PC-9 (cell line): Measurements from ENCODE around the gene TTC7B. TPM values are rescaled to one million over a fixed set of nuclear protein-coding genes. Genes with fewer than 3 reads are reported as not detected.

Experiments used
- BruUV-seq: library from RNA; stranded (reverse); fragments of 400-500 nt; replicated peaks from 2 replicates; lab custom pipeline; 2021; lab: Mats Ljungman, UMichigan
- CTCF ChIA-PET: fragments of 300-600 bp; sonication (Branson Sonifier 250); formaldehyde crosslinking; loops from one replicate; lab custom pipeline; 2022; ENCODE audit warnings: antibody characterized with exemption; lab: Charles Lee
- POLR2A ChIA-PET: fragments of 300-600 bp; sonication (Branson Sonifier 250); formaldehyde crosslinking; loops from one replicate; lab custom pipeline; 2022; ENCODE audit warnings: antibody characterized with exemption; ENCODE audit not compliant: unreplicated experiment; lab: Charles Lee
- DNase-seq, 2 experiments: peaks; one replicate each; pipeline versions ENCODE4 v3.0.0 to v3.0.0-alpha.2; 2015 to 2022; ENCODE audit warnings: mixed read lengths in 1 of 2
- H2AFZ ChIP-seq: fragments of 200-600 bp; sonication (generic); 2 replicates; pipeline ENCODE4 v1.8.1; 2017; ENCODE audit warnings: antibody characterized with exemption
- H3F3A ChIP-seq: fragments of 200-600 bp; sonication (generic); 2 replicates; pipeline ENCODE4 v1.8.1; 2017; ENCODE audit warnings: antibody characterized with exemption, mild to moderate bottlenecking, low read depth; ENCODE audit not compliant: insufficient read depth
- H3K27ac ChIP-seq: fragments of 200-600 bp; sonication (generic); 2 replicates; pipeline ENCODE4 v1.6.1; 2016; ENCODE audit warnings: mixed run types
- H3K27me3 ChIP-seq: fragments of 200-600 bp; sonication (generic); 2 replicates; pipeline ENCODE4 v1.6.1; 2016; ENCODE audit warnings: low read depth, mixed run types; ENCODE audit not compliant: insufficient read depth
- H3K36me3 ChIP-seq: fragments of 200-600 bp; sonication (generic); 2 replicates; pipeline ENCODE4 v1.6.1; 2016; ENCODE audit warnings: low read depth, mixed run types
- H3K4me1 ChIP-seq: fragments of 200-600 bp; sonication (generic); replicated peaks from 2 replicates; pipeline ENCODE4 v1.6.1; 2016; ENCODE audit warnings: mixed run types; ENCODE audit not compliant: insufficient read depth
- H3K4me2 ChIP-seq: fragments of 200-600 bp; sonication (generic); 2 replicates; pipeline ENCODE4 v1.6.1; 2017; ENCODE audit warnings: mixed run types
- H3K4me3 ChIP-seq: fragments of 200-600 bp; sonication (generic); 2 replicates; pipeline ENCODE4 v1.6.1; 2016; ENCODE audit warnings: mixed run types
- H3K79me2 ChIP-seq: fragments of 200-600 bp; sonication (generic); 2 replicates; pipeline ENCODE4 v1.6.1; 2017; ENCODE audit warnings: low read depth, mixed run types
- H3K9me2 ChIP-seq: fragments of 200-600 bp; sonication (generic); 2 replicates; pipeline ENCODE4 v1.8.1; 2017; ENCODE audit warnings: mild to moderate bottlenecking; ENCODE audit not compliant: insufficient read depth
- H3K9me3 ChIP-seq: fragments of 200-600 bp; sonication (generic); 2 replicates; pipeline ENCODE4 v1.8.1; 2016; ENCODE audit warnings: low read depth; ENCODE audit not compliant: insufficient read depth
- H4K20me1 ChIP-seq: fragments of 200-600 bp; sonication (generic); 2 replicates; pipeline ENCODE4 v1.8.1; 2017; ENCODE audit not compliant: insufficient read depth
- EZH2 ChIP-seq: fragments of 200-600 bp; sonication (generic); IDR thresholded peaks from 2 replicates; pipeline ENCODE4 v1.8.0; 2017; ENCODE audit warnings: antibody characterized with exemption, low read depth
- intact Hi-C: fragments of 100-400 bp; cut with micrococcal nuclease; formaldehyde crosslinking; loops from one replicate; pipeline ENCODE4 v1.10.0; 2022; ENCODE audit not compliant: unreplicated experiment
- total RNA-seq: library from RNA; stranded (reverse); gene quantifications from 2 replicates; pipeline ENCODE4 v1.2.3, GENCODE V29; 2021
- TF ChIP-seq, protein P1 (sequence below): fragments of 200-600 bp; sonication (generic); conservative IDR thresholded peaks from 2 replicates; pipeline ENCODE4 v1.6.1; 2017; ENCODE audit warnings: mixed run types, antibody characterized with exemption, mild to moderate bottlenecking, moderate library complexity

TTC7B gene
- total RNA-seq, 1 experiment from 2014 or later: 6.8 TPM

DNA sequence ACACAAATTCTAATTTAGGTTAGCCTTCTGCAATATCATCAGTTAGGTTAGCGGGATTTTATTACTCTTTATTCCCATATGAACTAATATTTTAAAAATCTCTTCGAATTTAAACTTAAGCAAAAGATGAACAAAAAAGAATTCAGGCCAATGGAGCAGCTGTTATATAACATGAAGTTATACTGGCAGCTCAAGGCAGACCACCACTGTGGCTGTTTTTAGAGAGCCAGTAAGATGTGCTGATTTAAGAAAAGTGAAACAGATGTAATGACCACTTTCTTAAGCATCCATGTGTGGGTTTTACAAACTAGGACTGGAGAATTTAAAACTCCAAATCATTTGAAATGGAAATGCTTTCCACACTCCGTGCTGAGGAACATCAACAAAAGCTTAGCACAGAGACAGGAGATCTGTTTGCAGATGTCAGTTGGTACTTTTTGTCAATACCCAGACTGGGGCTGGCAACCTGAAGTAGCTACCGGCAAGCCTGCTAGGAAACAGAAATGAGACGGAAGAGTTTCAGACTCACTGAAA lies 164.9 kb downstream of the TTC7B start:
- intact Hi-C loops: no loop called here
- CTCF ChIA-PET: no interaction called here
- peaks cover 4% of the 10 kb centered on the region for H3K4me1 ChIP-seq
- no peak overlapping the region for H3K4me2 ChIP-seq
- no peaks in the 10 kb centered on the region for H3K79me2 ChIP-seq
- H3K4me3 ChIP-seq: no peak overlapping the region
- no peaks in the 10 kb centered on the region for H3F3A ChIP-seq
- POLR2A ChIA-PET: no interaction called here
- no peaks in the 10 kb centered on the region for H3K36me3 ChIP-seq
- H2AFZ ChIP-seq: no peak overlapping the region
- H3K27me3 ChIP-seq: no peaks in the 10 kb centered on the region
- TF ChIP-seq, protein P1, sequence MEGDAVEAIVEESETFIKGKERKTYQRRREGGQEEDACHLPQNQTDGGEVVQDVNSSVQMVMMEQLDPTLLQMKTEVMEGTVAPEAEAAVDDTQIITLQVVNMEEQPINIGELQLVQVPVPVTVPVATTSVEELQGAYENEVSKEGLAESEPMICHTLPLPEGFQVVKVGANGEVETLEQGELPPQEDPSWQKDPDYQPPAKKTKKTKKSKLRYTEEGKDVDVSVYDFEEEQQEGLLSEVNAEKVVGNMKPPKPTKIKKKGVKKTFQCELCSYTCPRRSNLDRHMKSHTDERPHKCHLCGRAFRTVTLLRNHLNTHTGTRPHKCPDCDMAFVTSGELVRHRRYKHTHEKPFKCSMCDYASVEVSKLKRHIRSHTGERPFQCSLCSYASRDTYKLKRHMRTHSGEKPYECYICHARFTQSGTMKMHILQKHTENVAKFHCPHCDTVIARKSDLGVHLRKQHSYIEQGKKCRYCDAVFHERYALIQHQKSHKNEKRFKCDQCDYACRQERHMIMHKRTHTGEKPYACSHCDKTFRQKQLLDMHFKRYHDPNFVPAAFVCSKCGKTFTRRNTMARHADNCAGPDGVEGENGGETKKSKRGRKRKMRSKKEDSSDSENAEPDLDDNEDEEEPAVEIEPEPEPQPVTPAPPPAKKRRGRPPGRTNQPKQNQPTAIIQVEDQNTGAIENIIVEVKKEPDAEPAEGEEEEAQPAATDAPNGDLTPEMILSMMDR: no peak
- TF ChIP-seq EZH2: no peak
- DNase-seq: no peak
- H3K9me3 ChIP-seq: no peaks in the 10 kb centered on the region
- no TSS peak for BruUV-seq
- no peaks in the 10 kb centered on the region for H3K9me2 ChIP-seq
- no peaks in the 10 kb centered on the region for H4K20me1 ChIP-seq
- no peak overlapping the region for H3K27ac ChIP-seq

DNA sequence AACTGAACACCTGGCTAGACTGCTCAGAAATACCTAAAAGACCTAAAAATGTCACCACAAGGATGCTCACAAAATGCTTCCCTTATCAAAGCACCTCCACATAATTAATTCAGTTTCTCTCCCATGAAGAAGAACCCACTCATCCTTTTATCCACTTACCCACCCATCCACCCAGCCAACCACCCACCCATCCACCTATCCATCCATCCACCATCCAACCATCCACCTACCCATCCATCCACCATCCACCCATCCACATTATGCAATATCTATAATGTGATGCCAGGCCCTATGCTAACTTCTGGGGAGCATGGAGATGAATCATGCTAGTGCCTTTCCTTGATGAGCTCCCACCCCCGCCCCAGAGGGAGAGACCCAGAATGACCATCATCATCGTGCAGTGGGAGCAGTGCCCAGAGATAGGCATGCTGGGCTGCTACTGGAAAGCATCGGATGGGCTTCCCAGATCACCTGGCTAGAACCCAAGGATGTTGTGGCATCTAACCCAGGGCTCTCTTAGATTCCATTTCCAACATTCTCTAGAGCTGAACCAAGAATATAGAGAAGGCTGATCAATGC lies 166.6 kb downstream of the TTC7B start:
- no peaks in the 10 kb centered on the region for H3K79me2 ChIP-seq
- no peak for DNase-seq
- H3K4me3 ChIP-seq: no peak overlapping the region
- H3K36me3 ChIP-seq: no peaks in the 10 kb centered on the region
- no peaks in the 10 kb centered on the region for H3K27me3 ChIP-seq
- POLR2A ChIA-PET: no interaction called here
- peaks cover 12% of the 10 kb centered on the region; the same call in 1 of the 2 replicates for H3F3A ChIP-seq
- H3K27ac ChIP-seq: no peak overlapping the region
- CTCF ChIA-PET: no interaction called here
- no peak overlapping the region for H3K4me2 ChIP-seq
- BruUV-seq: no TSS peak
- no peaks in the 10 kb centered on the region for H3K9me3 ChIP-seq
- intact Hi-C loops: loop anchor here (5.0 kb wide), 1 partner anchor 137 kb away; no protein-coding TSS in a partner anchor
- no peaks in the 10 kb centered on the region for H3K9me2 ChIP-seq
- H2AFZ ChIP-seq: no peak overlapping the region
- TF ChIP-seq EZH2: no peak
- TF ChIP-seq, protein P1: no peak
- peaks cover 21% of the 10 kb centered on the region for H3K4me1 ChIP-seq
- no peaks in the 10 kb centered on the region for H4K20me1 ChIP-seq

DNA sequence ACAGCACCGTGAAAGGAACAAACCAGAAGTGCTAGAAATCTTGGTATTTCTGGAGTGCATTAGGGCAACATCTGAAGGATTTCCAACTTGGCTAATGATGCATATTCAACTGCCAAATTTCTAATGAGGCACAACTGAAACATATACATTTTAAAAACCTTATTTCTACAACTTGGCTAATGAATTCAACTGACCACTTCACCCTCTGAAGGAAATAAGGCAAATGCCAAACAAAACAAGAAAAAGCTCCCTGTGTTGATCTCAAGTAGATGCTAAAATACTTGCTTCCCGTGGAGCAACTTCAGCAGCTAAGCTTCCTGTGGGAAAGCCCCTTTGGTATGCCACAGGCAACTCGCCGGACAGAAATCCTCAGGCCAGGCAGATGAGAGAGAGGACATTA lies 167.1 kb downstream of the TTC7B start:
- H3K9me2 ChIP-seq: no peaks in the 10 kb centered on the region
- H3K36me3 ChIP-seq: no peaks in the 10 kb centered on the region
- no peak for DNase-seq
- no peak overlapping the region for H3K27ac ChIP-seq
- BruUV-seq: no TSS peak
- peaks cover 12% of the 10 kb centered on the region; the same call in 1 of the 2 replicates for H3F3A ChIP-seq
- H3K27me3 ChIP-seq: no peaks in the 10 kb centered on the region
- H4K20me1 ChIP-seq: no peaks in the 10 kb centered on the region
- H3K79me2 ChIP-seq: no peaks in the 10 kb centered on the region
- H3K4me1 ChIP-seq: peaks cover 24% of the 10 kb centered on the region
- ChIA-PET CTCF (no interaction called here), POLR2A (no interaction called here)
- no peak overlapping the region for H3K4me2 ChIP-seq
- H3K4me3 ChIP-seq: no peak overlapping the region
- intact Hi-C loops: loop anchor here (5.0 kb wide), 1 partner anchor 137 kb away; no protein-coding TSS in a partner anchor
- H3K9me3 ChIP-seq: no peaks in the 10 kb centered on the region
- TF ChIP-seq, protein P1: no peak
- no peak for TF ChIP-seq EZH2
- H2AFZ ChIP-seq: no peak overlapping the region
